Mesendoderm (in vitro differentiated cells): ENCODE results near the gene OR6B2. TPM values are rescaled to one million over a fixed set of nuclear protein-coding genes. Genes with fewer than 3 reads are reported as not detected.

ENCODE experiments used
- DNase-seq: peaks from one replicate; pipeline ENCODE4 v3.0.0; 2013
- H2AK5ac ChIP-seq: 2 replicates; pipeline ENCODE4 v1.6.1; 2013; ENCODE audit warnings: low read length, inconsistent platforms
- H2BK120ac ChIP-seq: 2 replicates; pipeline ENCODE4 v1.6.1; 2013; ENCODE audit warnings: low read depth, mild to moderate bottlenecking, low read length, moderate library complexity, mixed read lengths
- H2BK15ac ChIP-seq: replicated peaks from 2 replicates; pipeline ENCODE4 v1.6.1; 2013; ENCODE audit warnings: low read depth, mild to moderate bottlenecking, moderate library complexity
- H2BK5ac ChIP-seq: 2 replicates; pipeline ENCODE4 v1.6.1; 2013; ENCODE audit warnings: low read length, inconsistent platforms
- H3K18ac ChIP-seq: 2 replicates; pipeline ENCODE4 v1.6.1; 2013; ENCODE audit warnings: mild to moderate bottlenecking, low read length, mixed read lengths
- H3K23ac ChIP-seq: one replicate; pipeline ENCODE4 v1.6.1; 2013; ENCODE audit warnings: low read length
- H3K27ac ChIP-seq: 2 replicates; pipeline ENCODE4 v1.5.1; 2013; ENCODE audit warnings: low read depth, mild to moderate bottlenecking, inconsistent platforms, low read length, moderate library complexity
- H3K27me3 ChIP-seq: 2 replicates; pipeline ENCODE4 v1.6.1; 2013; ENCODE audit warnings: low read length, control low read depth, mild to moderate bottlenecking, inconsistent platforms; ENCODE audit not compliant: insufficient read depth, poor library complexity
- H3K36me3 ChIP-seq: 2 replicates; pipeline ENCODE4 v1.6.1; 2013; ENCODE audit warnings: low read length, inconsistent platforms; ENCODE audit not compliant: control insufficient read depth, insufficient read depth
- H3K4ac ChIP-seq: one replicate; pipeline ENCODE4 v1.6.1; 2013; ENCODE audit warnings: low read depth, mild to moderate bottlenecking, low read length, moderate library complexity
- H3K4me1 ChIP-seq: 2 replicates; pipeline ENCODE4 v1.6.1; 2013; ENCODE audit warnings: low read depth, low read length, inconsistent platforms; ENCODE audit not compliant: control insufficient read depth
- H3K4me2 ChIP-seq: 2 replicates; pipeline ENCODE4 v1.6.1; 2013; ENCODE audit warnings: low read length
- H3K4me3 ChIP-seq: 2 replicates; pipeline ENCODE4 v1.5.1; 2013; ENCODE audit warnings: mild to moderate bottlenecking, low read length
- H3K56ac ChIP-seq: one replicate; pipeline ENCODE4 v1.6.1; 2013; ENCODE audit warnings: low read length
- H3K79me1 ChIP-seq: 2 replicates; pipeline ENCODE4 v1.6.1; 2013; ENCODE audit warnings: low read length, inconsistent platforms
- H3K79me2 ChIP-seq: 2 replicates; pipeline ENCODE4 v1.6.1; 2013; ENCODE audit warnings: mild to moderate bottlenecking, low read length; ENCODE audit not compliant: control insufficient read depth, insufficient read depth
- H3K9ac ChIP-seq: 2 replicates; pipeline ENCODE4 v1.6.1; 2013; ENCODE audit warnings: low read length, inconsistent platforms
- H4K5ac ChIP-seq: one replicate; pipeline ENCODE4 v1.6.1; 2013; ENCODE audit warnings: low read length
- H4K8ac ChIP-seq: one replicate; pipeline ENCODE4 v1.6.1; 2013; ENCODE audit warnings: low read depth, mild to moderate bottlenecking, control low read depth, low read length, moderate library complexity
- WGBS: extraction: QIAGEN DNeasy Blood & Tissue Kit; methylation state at CpG from one replicate; pipeline ENCODE4 v1.1.7; 2013; ENCODE audit warnings: low lambda C conversion rate, missing lambda C conversion rate; ENCODE audit not compliant: insufficient coverage; ENCODE audit errors: extremely low coverage; 5-methylcytosine and 5-hydroxymethylcytosine counted together
- polyA plus RNA-seq, 2 experiments: library from polyadenylated mRNA; stranded (reverse); fragments of 200-250 nt; gene quantifications; one replicate each; pipeline ENCODE4 v1.2.3, GENCODE V29; 2013

Gene OR6B2
- polyA plus RNA-seq (2013, experiment 1 of 2) = 0.03 TPM
- 0.06 TPM for polyA plus RNA-seq (2013, experiment 2 of 2)

DNA sequence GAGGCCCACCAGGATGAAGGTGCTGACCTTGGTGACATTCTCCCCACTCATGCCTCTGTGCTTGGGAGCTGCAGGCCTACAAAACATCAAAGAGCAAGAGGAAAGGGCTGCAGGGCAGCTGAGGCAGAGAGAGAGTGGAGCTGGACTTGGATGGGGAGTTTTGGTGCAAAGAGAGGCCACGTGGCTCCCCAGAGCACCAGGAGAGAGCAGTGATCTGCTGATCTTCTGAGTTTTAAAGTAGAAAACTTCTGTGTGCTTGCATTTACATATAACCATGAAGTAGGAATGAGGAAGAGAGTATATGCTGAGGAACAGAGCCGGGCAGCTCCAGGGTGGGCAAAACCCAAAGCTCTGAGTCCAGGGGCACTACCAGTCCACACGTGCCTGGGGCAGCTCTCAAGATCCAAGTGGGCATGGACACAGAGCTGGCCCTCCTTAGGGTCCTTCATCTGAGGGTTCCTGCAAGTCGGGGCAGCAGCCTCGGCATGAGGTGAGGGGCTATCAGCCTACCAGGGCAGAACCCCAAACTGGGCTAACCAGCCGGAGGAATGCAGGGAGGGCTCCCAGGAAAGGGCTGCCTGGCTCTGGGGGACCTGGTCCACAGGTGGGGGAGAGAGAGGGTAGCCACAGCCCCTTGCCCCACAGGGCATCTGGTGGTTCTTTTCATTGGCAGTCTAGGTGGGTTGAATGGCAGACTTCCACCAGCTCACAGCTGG, at the start of gene OR6B2:
OR6B2 (minus strand) TSS at position 51 of the 716 bp plus-strand sequence; CDS start at position 51, 0 bp downstream.
- Histone ChIP-seq H3K56ac (no peak within 1 kb of the TSS), H2BK15ac (no peak within 1 kb of the TSS), H3K27me3 (no peaks in the 10 kb centered on the region), H3K4me3 (no peak within 1 kb of the TSS), H3K23ac (no peak within 1 kb of the TSS), H2BK120ac (no peak within 1 kb of the TSS), H3K36me3 (no peaks in the 10 kb centered on the region), H3K79me1 (no peaks in the 10 kb centered on the region), H3K4ac (no peak within 1 kb of the TSS), H2AK5ac (no peak within 1 kb of the TSS), H4K8ac (no peak within 1 kb of the TSS), H3K27ac (no peak within 1 kb of the TSS), H3K4me1 (no peaks in the 10 kb centered on the region), H3K18ac (no peak within 1 kb of the TSS), H4K5ac (no peak within 1 kb of the TSS), H2BK5ac (no peak within 1 kb of the TSS), H3K9ac (no peak within 1 kb of the TSS), H3K4me2 (no peak within 1 kb of the TSS), H3K79me2 (no peaks in the 10 kb centered on the region)
- no CpG with 5 or more reads among the region's 6 CpGs for WGBS
- DNase-seq = no peak

DNA sequence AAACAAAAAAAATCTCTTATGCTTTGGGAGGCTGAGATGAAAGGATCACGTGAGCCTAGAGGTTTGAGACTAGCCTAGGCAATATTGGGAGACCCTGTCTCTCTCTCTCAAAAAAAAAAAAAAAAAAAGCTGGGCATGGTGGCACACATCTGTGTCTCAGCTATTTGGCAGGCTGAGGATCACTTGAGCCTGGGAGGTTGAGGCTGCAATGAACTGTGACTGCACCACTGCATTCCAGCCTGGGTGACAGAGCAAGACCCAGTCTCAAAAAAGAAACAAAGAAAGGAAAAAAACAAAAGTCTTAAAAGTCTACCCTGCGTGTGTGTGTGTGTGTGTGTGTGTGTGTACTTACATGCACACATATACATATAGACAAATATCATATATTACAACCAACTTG, 48.4 kb upstream of the OR6B2 start:
- no CpG with 5 or more reads among the region's 2 CpGs for WGBS
- Histone ChIP-seq H3K9ac (no peak overlapping the region), H4K5ac (no peak overlapping the region), H3K79me1 (no peaks in the 10 kb centered on the region), H3K36me3 (no peaks in the 10 kb centered on the region), H4K8ac (no peak overlapping the region), H3K4me2 (no peak overlapping the region), H3K4me3 (no peak overlapping the region), H2BK5ac (no peak overlapping the region), H3K23ac (no peak overlapping the region), H3K4ac (no peak overlapping the region), H3K27ac (no peak overlapping the region), H2AK5ac (no peak overlapping the region), H3K79me2 (no peaks in the 10 kb centered on the region), H2BK120ac (no peak overlapping the region), H2BK15ac (no peak overlapping the region), H3K56ac (no peak overlapping the region), H3K27me3 (no peaks in the 10 kb centered on the region), H3K4me1 (no peaks in the 10 kb centered on the region), H3K18ac (no peak overlapping the region)
- DNase-seq = no peak

- no peaks in the 10 kb centered on the region for H3K4me1 ChIP-seq
These were observed 47.2 kb upstream of the OR6B2 start for GRCh38 chr2:240077442-240077841.

GRCh38 chr2:240074545-240074944, 44.3 kb upstream of the OR6B2 start:
- WGBS = no CpG with 5 or more reads among the region's 5 CpGs
- Histone ChIP-seq H4K8ac (no peak overlapping the region), H2BK120ac (no peak overlapping the region), H3K18ac (no peak overlapping the region), H2BK15ac (no peak overlapping the region), H4K5ac (no peak overlapping the region), H3K4me3 (no peak overlapping the region), H3K9ac (no peak overlapping the region), H3K4me1 (no peaks in the 10 kb centered on the region), H3K56ac (no peak overlapping the region), H3K27me3 (no peaks in the 10 kb centered on the region), H3K23ac (no peak overlapping the region), H3K79me1 (no peaks in the 10 kb centered on the region), H3K36me3 (no peaks in the 10 kb centered on the region), H3K4me2 (no peak overlapping the region), H3K79me2 (no peaks in the 10 kb centered on the region), H3K27ac (no peak overlapping the region), H3K4ac (no peak overlapping the region), H2BK5ac (no peak overlapping the region), H2AK5ac (no peak overlapping the region)
- no peak for DNase-seq

More at GRCh38 chr2:240077442-240077841, 47.2 kb upstream of the OR6B2 start:
- Histone ChIP-seq H2BK120ac (no peak overlapping the region), H2BK5ac (no peak overlapping the region), H3K4me2 (no peak overlapping the region), H2BK15ac (no peak overlapping the region), H3K27ac (no peak overlapping the region), H3K18ac (no peak overlapping the region), H3K79me2 (no peaks in the 10 kb centered on the region), H4K8ac (no peak overlapping the region), H3K27me3 (no peaks in the 10 kb centered on the region), H3K36me3 (no peaks in the 10 kb centered on the region), H3K4ac (no peak overlapping the region), H3K4me3 (no peak overlapping the region), H2AK5ac (no peak overlapping the region), H3K56ac (no peak overlapping the region), H3K9ac (no peak overlapping the region), H4K5ac (no peak overlapping the region), H3K23ac (no peak overlapping the region), H3K79me1 (no peaks in the 10 kb centered on the region)
- no peak for DNase-seq

DNA sequence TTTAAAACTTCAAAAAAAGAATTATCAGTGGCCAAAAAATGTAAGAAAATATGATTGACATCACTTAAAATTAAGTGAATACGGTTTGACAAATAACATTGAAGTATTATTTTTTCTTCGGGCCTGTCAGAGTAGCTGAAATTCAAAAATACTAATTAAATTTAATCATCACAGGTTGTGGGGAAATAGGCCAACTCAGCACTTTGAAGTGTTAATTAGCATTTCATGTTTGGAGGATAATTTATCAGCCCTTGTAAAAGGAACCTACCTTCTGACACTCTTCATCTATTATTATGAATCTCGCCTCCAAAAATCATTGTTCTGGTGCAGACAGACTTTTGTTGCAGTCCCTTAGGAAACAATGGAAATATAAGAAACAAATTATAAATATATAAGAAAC, 40.7 kb upstream of the OR6B2 start:
- Histone ChIP-seq H3K27ac (no peak overlapping the region), H3K9ac (no peak overlapping the region), H2BK5ac (no peak overlapping the region), H2BK15ac (no peak overlapping the region), H2AK5ac (no peak overlapping the region), H3K27me3 (no peaks in the 10 kb centered on the region), H3K4me1 (no peaks in the 10 kb centered on the region), H2BK120ac (no peak overlapping the region), H3K4me3 (no peak overlapping the region), H4K5ac (no peak overlapping the region), H3K4me2 (no peak overlapping the region), H3K36me3 (no peaks in the 10 kb centered on the region), H3K79me2 (no peaks in the 10 kb centered on the region), H3K18ac (no peak overlapping the region), H3K79me1 (no peaks in the 10 kb centered on the region), H3K4ac (no peak overlapping the region), H3K56ac (no peak overlapping the region), H3K23ac (no peak overlapping the region), H4K8ac (no peak overlapping the region)
- no peak for DNase-seq
- WGBS = no CpG with 5 or more reads among the region's 3 CpGs

DNA sequence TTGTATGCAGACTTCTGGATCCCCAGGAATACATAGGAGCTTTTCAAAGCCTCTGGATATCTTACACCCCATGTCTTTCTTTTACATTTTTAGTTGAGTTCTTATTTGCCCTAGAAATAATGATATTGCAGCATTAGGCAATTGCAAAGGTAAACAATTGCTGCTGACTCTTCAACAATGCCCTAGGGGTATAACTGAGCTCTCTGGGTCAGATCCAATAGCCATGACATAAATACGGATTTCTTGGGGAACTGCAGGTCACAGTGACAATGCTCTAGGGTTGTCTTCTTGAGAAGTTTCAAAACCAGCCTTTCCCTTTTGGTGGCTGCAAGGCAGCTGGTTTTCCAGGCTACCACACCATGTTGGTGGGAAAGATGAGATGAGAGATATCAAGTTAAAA, 39.6 kb upstream of the OR6B2 start:
- no peak overlapping the region for H4K5ac ChIP-seq
- no peaks in the 10 kb centered on the region for H3K79me1 ChIP-seq
- H3K4me3 ChIP-seq = no peak overlapping the region
- H3K36me3 ChIP-seq = no peaks in the 10 kb centered on the region
- no peak overlapping the region for H2BK5ac ChIP-seq
- no CpG with 5 or more reads among the region's 1 CpG for WGBS
- no peaks in the 10 kb centered on the region for H3K27me3 ChIP-seq
- no peak overlapping the region for H3K27ac ChIP-seq
- no peak overlapping the region for H3K4me2 ChIP-seq
- no peak overlapping the region for H2BK15ac ChIP-seq
- no peak overlapping the region for H3K9ac ChIP-seq
- H4K8ac ChIP-seq = no peak overlapping the region
- no peak for DNase-seq
- no peak overlapping the region for H3K4ac ChIP-seq
- H3K56ac ChIP-seq = no peak overlapping the region
- H2BK120ac ChIP-seq = no peak overlapping the region
- H3K18ac ChIP-seq = no peak overlapping the region
- H2AK5ac ChIP-seq = no peak overlapping the region
- no peaks in the 10 kb centered on the region for H3K4me1 ChIP-seq
- no peak overlapping the region for H3K23ac ChIP-seq
- H3K79me2 ChIP-seq = no peaks in the 10 kb centered on the region
